Purkinje cell (primary cell): Measurements from ENCODE around the gene RCOR2. TPM values are rescaled to one million over a fixed set of nuclear protein-coding genes. Genes with fewer than 3 reads are reported as not detected.

ENCODE experiments used
- polyA plus RNA-seq: library from polyadenylated mRNA; unstranded; fragments of >200 nt; fragmentation: Nextera tagmentation; gene quantifications from 2 replicates; pipeline ENCODE4 v1.2.1, GENCODE V29; 2014

Gene RCOR2
- polyA plus RNA-seq: not detected in 2 replicates

GRCh38 chr11:63916837-63917691 is at the start of gene RCOR2:
Gene RCOR2, minus strand, starts transcription at chr11:63917164. Its CDS starts 708 bp downstream, at chr11:63916456.

DNA sequence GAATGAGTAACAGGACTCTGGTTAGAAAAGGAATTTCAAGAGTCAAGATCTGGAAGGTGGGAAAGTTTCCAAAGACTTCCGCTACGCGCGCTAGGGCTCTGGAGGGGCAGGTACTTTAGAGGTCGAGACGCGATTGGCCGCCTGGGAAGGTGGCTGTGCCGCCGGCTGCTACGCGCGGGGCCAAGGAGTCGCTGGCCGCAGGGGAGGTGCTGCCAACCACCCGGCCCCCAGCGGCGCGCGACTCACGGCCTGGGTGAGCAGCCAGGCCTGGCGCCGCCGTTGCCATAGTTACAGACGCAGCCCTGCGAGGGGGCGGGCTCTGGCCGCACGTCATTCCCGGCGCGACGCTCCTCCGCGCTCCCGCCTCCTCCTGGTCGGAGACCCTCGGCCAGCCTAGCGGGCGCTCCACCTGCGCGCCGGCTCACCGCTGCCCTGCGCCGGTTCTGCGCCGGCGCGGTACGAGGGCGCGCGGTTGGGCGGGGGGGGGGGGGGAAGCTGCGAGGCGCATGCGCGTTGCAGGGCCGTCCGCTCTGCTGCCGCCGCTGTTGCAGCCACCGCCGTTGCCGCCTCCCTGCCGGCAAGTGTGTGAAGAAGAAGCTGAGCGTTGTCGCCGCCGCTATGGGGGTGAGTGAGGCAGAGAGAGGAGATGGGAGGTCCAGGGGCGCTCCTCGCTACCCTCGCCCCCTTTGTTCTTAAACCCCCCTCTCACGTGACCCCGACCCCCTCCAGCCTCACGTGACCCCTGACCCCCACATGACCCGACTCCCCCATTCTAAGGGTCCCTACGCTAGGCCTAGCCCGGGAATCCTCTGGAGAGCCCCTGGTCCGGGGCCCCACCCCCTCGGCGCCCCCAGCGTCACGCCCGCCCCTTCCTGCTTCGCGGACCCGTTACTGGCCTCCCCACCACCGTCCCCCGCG is 21.8 kb upstream of the RCOR2 start, which contains the start of gene NAA40:
TSS of gene NAA40 (plus strand) at position 524 of the 918 bp plus-strand sequence. CDS start at position 619, 95 bp downstream.

Other genes starting within 250 kb of the RCOR2 start
- gene ATL3, start 245.8 kb downstream of the RCOR2 start, polyA plus RNA-seq: 2.2 and 2.3 TPM in 2 replicates
- gene RTN3, start 235.7 kb downstream of the RCOR2 start, polyA plus RNA-seq: 24.2 and 191 TPM in 2 replicates
- 0.69 TPM in 1 of 2 replicates, not detected in the other for gene ZFTA, start 148.4 kb downstream of the RCOR2 start, polyA plus RNA-seq
- 0.20 TPM in 1 of 2 replicates, not detected in the other for gene SPINDOC, start 103.7 kb downstream of the RCOR2 start, polyA plus RNA-seq
- 0.88 and 1.6 TPM in 2 replicates for gene MARK2, start 78.1 kb downstream of the RCOR2 start, polyA plus RNA-seq
- gene NAA40, start 21.8 kb upstream of the RCOR2 start, polyA plus RNA-seq: 0.31 and 0.54 TPM in 2 replicates
- gene COX8A, start 57.5 kb upstream of the RCOR2 start, polyA plus RNA-seq: 744 and 753 TPM in 2 replicates
- gene OTUB1, start 69.3 kb upstream of the RCOR2 start, polyA plus RNA-seq: 56.4 and 106 TPM in 2 replicates
- gene FLRT1, start 118.8 kb upstream of the RCOR2 start, polyA plus RNA-seq: 0.59 TPM in 1 of 2 replicates, not detected in the other
- gene MACROD1, start 248.9 kb upstream of the RCOR2 start, polyA plus RNA-seq: 1.9 TPM in 1 of 2 replicates, not detected in the other